SK-N-MC (cell line): ENCODE results near the gene ARHGAP22.

ENCODE experiments used
- EZH2 ChIP-seq: fragments of 200-600 bp; sonication (generic); IDR thresholded peaks from one replicate; pipeline ENCODE4 v1.6.1; 2017; ENCODE audit warnings: antibody characterized with exemption
- FOXP2 ChIP-seq: optimal IDR thresholded peaks from 2 replicates; pipeline ENCODE3; 2011; ENCODE audit warnings: mild to moderate bottlenecking, moderate library complexity; ENCODE audit not compliant: insufficient read depth; ENCODE audit errors: extremely low read length, control extremely low read depth
- POLR2AphosphoS5 ChIP-seq: IDR thresholded peaks from 2 replicates; pipeline ENCODE4 v1.6.1; 2012; ENCODE audit warnings: mild to moderate bottlenecking, low read depth, low read length, borderline replicate concordance

GRCh38 chr10:48440771-48441170, 164.1 kb downstream of the ARHGAP22 start:
- TF ChIP-seq POLR2AphosphoS5 (no peak), EZH2 (no peak), FOXP2 (no peak)
